ENCODE data around the gene CACNG7. TPM values are rescaled to one million over a fixed set of nuclear protein-coding genes. Genes with fewer than 3 reads are reported as not detected.

The CACNG7 gene
- total RNA-seq = 0.19 TPM in 1 of 2 replicates, not detected in the other

GRCh38 chr19:53908935-53909415 is at the start of gene CACNG7:
Gene CACNG7 (plus strand): TSS chr19:53909278. CDS start chr19:53912832, 3,554 bp downstream.

GRCh38 chr19:53867225-53868090 is 41.6 kb upstream of the CACNG7 start, which contains the start of gene MYADM:
Gene MYADM (plus strand): TSS chr19:53867883. CDS start chr19:53873530, 5,647 bp downstream.

GRCh38 chr19:53881482-53882390 is 27.3 kb upstream of the CACNG7 start, which contains the start of gene PRKCG:
Gene PRKCG (plus strand): TSS chr19:53882197. CDS start chr19:53882495, 298 bp downstream.

GRCh38 chr19:53962887-53963431 is 53.9 kb downstream of the CACNG7 start, which contains the start of gene CACNG8:
Gene CACNG8 (plus strand): TSS chr19:53962937.

GRCh38 chr19:53991224-53992113 is 82.4 kb downstream of the CACNG7 start, which contains the start of gene CACNG6:
Gene CACNG6 (plus strand): TSS chr19:53991637. CDS start chr19:53992878, 1,241 bp downstream.

Other genes with a start within 250 kb of the CACNG7 start
- 2.2 and 2.6 TPM in 2 replicates for gene NLRP12, start 85.0 kb upstream of the CACNG7 start, total RNA-seq
- 27.1 and 33.0 TPM in 2 replicates for gene MYADM, start 41.4 kb upstream of the CACNG7 start, total RNA-seq
- gene PRKCG, start 27.1 kb upstream of the CACNG7 start, total RNA-seq = not detected in 2 replicates
- 0.29 and 0.33 TPM in 2 replicates for gene CACNG8, start 53.7 kb downstream of the CACNG7 start, total RNA-seq
- gene CACNG6, start 82.4 kb downstream of the CACNG7 start, total RNA-seq = 1.5 and 2.9 TPM in 2 replicates
- gene VSTM1, start 154.6 kb downstream of the CACNG7 start, total RNA-seq = not detected in 2 replicates
- not detected in 2 replicates for gene TARM1, start 172.1 kb downstream of the CACNG7 start, total RNA-seq
- gene OSCAR, start 191.5 kb downstream of the CACNG7 start, total RNA-seq = 0.19 TPM in 1 of 2 replicates, not detected in the other
- 7.9 and 44.4 TPM in 2 replicates for gene NDUFA3, start 193.6 kb downstream of the CACNG7 start, total RNA-seq
- gene TFPT, start 206.4 kb downstream of the CACNG7 start, total RNA-seq = 18.9 and 24.0 TPM in 2 replicates
- 58.5 and 66.7 TPM in 2 replicates for gene PRPF31, start 206.5 kb downstream of the CACNG7 start, total RNA-seq
- 9.6 and 13.4 TPM in 2 replicates for gene CNOT3, start 228.5 kb downstream of the CACNG7 start, total RNA-seq

Data from vein endothelial cell (primary cell).